ENCODE results near the gene ZNF22.

GRCh38 chr10:44974082-44974627 is 26.6 kb upstream of the ZNF22 start:
- no peak for TF ChIP-seq CTCF (IDR thresholded peaks at IDR 0.05)
- TF ChIP-seq POLR2A (IDR thresholded peaks at IDR 0.05): no peak

Measured in body of pancreas (tissue), 4 donors.